Body of pancreas (tissue), 4 donors: ENCODE results near the gene IFNA17.

Source experiments
- CTCF ChIP-seq, 7 experiments: fragments of 450-650 bp in 4 of 7; fragments of 200-600 bp in 3 of 7; sonication (generic) in 3 of 7; IDR thresholded peaks; one replicate each; pipeline ENCODE4 v1.5.1; 2016 to 2019; ENCODE audit warnings: antibody characterized with exemption in 7 of 7
- POLR2A ChIP-seq, 3 donors: fragments of 450-650 bp; IDR thresholded peaks; one replicate each; pipeline ENCODE4 v1.6.1; 2016; ENCODE audit warnings: antibody characterized with exemption in 3 of 3, mild to moderate bottlenecking in 2 of 3

GRCh38 chr9:21233258-21233657, 5.2 kb upstream of the IFNA17 start:
- TF ChIP-seq POLR2A (IDR thresholded peaks at IDR 0.05) (no peak), CTCF (IDR thresholded peaks at IDR 0.05) (no peak)
